ENCODE data around the gene GTSF1L.

Gene GTSF1L

DNA sequence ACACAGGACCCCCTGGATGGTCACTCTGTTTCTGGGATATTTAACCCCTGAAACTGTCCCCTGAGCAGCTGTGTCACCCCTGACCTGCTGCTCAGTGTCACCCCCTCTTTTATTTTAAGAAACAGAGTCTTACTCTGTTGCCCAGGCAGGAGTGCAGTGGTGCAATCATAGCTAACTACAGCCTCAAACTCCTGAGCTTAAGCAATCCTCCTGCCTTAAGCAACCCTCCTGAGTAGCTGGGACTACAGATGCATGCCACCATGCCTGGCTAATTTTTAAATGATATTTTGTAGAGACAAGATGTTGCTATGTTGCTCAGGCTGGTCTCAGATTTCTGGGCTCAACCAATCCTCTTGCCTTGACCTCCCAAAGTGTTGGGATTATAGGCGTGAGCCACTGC lies 21.5 kb upstream of the GTSF1L start:
- intact Hi-C loops (cut with DNase I): loop anchor here (10.0 kb wide), 1 partner anchor 447 kb away; no protein-coding TSS in a partner anchor

DNA sequence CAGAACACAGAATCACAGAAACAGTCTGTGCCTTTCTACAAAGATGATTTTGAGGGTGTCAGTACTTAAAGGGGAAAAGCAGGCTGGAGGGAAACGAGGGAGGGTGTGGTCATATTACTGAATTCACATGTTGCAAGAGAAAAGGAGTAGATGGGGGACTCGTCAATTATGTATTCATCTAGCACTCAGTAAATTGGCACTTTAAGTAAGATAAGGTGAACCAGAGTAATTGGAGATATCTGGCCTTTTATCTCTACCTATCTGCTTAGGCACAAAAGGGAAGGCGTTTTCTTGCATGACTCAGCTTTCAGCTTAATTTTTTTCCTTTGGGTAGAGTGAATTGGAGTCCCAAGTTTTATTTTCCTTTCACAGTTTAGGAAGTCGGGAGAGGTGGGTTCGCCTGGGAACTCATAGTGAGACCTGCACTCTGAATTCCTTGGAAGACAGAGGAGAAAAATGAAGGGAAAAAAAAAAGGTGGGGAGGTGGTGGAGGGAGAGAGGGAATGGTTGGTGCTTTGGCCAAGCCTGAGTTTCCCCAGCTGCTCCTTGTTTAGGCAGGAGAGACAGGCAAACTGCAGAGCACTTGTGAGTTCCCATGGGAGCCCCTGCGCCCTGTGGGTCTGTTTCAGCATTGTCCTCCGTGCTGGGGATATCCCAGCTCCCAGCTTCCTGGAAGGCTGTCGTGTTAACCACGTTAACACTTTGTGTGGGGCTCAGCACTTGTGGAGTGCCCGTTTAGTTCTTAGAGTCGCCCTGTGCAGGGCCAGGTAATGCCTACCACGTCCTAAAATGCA lies 19.7 kb upstream of the GTSF1L start:
- intact Hi-C loops (cut with DNase I): loop anchor here (10.0 kb wide), 1 partner anchor 448 kb away; no protein-coding TSS in a partner anchor
- DNase-seq: peak in 1 of 10 donors; percentile 63

More for the DNA sequence above, 21.5 kb upstream of the GTSF1L start:
- peak in 1 of 10 donors; percentile 8 for DNase-seq

DNA sequence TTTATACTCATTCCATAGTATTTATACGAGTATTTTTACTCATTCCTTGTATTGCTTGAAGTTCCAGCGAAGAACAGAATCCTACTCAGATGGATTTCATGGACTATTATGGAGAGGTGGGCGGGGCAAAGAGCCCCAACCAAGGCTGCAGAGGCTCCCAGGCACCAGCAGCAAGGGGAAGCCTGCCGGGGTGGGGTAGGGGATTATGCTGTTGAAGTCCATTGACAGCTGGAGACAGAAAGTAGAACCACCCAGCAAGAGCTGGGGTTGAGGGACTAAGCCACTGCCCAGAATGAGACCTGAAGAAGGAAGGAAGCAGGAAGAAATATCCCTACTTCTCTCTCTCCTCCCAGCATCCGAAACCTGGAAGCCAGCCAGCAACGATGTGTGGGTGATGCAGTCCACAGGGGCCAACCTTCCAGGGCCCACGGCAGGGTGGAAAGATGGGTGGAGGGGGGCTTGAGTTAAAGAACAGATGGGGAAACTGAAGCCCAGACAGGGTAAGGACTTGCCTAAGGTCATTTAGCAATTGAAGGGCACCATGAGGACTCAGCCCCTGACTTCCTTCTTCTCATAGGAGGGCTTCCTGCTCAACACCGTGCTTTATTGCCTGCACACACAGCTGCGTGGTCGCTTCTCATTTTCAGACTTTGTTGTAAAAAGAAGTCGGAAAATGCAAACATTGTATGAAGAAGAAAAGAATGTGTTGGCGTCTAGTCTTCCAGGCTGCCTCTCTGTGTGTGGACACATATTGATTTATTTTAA lies 18.3 kb upstream of the GTSF1L start:
- intact Hi-C loops (cut with DNase I): loop anchor here (10.0 kb wide), 1 partner anchor 450 kb away; no protein-coding TSS in a partner anchor

DNA sequence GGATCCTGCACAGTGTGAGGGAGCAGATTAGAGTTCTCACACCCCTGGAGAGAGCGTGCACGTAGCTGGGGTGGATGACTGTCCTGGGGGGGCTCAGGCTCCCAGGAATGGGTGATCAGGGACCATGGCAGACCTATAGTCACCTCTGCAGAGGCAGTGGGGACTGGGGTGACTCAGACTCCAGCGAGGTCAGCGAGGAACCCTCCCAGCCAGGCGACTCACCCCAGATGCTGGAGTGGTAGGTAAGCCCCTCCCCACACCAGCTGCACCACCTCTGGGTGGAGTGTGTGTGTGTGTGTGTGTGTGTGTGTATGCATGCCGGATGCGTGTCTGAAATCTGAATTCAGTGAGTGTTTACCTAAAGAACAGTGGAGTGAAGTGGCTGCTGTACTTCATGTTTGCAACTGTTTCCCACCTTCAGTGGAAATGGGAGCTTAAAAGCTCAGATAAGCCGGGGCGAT lies 17.4 kb upstream of the GTSF1L start:
- intact Hi-C loops (cut with DNase I): loop anchor here (10.0 kb wide), 1 partner anchor 451 kb away; no protein-coding TSS in a partner anchor
- no peak for DNase-seq

More for the DNA sequence above, 18.3 kb upstream of the GTSF1L start:
- DNase-seq: peak in 1 of 10 donors; percentile 35

DNA sequence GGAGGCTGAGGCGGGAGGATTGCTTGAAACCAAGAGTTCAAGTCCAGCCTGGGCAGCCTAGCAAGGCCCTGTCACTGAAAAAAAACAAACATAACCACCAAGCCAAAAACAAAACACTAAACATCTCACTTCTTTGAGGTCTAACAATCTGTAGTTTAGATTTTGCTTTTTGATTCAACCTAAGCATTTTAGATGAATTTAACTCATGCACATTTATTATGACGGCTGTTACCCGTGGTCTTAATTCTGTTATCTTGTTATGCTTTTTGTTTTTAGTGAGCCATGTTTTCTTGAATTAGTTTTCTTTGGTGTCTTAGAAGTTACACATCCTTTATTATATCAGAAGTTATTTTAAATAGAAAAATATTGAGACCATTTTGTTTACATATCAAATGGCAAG lies 13.8 kb upstream of the GTSF1L start:
- DNase-seq: no peak
- intact Hi-C loops (cut with DNase I): loop anchor here (10.0 kb wide), 1 partner anchor 454 kb away; no protein-coding TSS in a partner anchor

DNA sequence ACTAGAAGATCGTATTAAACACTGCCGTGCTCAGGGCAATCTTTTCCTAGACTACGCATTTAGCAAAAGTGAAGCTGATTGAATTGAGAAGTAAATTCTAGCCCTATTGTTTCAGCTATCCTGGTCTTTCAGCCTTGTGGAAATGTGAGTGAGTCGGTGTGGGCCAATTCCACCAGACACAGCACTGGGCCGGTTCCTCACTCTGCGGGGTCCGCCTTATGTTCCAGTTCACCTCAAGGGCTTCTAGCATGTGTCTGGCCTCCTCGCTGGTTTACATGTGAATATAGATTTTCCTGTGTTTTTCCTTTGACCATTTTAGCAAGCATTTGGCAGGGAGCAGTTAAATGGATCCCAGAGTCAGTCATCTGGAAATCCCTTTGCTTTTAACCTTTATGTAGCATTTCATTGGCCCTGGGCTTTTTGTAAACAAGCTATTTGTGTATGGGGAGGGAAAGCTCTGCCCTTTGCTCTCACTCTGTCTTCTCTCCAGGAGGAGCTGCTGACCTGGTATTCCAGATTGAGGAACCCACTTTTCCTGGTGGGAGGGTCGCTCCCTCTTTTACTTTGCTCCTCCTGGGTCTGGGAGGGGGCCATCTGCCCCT lies 12.4 kb upstream of the GTSF1L start:
- peak in 1 of 10 donors; percentile 11 for DNase-seq
- intact Hi-C loops (cut with DNase I): no loop called here

GRCh38 chr20:43737925-43738324 lies 11.1 kb upstream of the GTSF1L start:
- intact Hi-C loops (cut with DNase I): no loop called here
- no peak for DNase-seq

DNA sequence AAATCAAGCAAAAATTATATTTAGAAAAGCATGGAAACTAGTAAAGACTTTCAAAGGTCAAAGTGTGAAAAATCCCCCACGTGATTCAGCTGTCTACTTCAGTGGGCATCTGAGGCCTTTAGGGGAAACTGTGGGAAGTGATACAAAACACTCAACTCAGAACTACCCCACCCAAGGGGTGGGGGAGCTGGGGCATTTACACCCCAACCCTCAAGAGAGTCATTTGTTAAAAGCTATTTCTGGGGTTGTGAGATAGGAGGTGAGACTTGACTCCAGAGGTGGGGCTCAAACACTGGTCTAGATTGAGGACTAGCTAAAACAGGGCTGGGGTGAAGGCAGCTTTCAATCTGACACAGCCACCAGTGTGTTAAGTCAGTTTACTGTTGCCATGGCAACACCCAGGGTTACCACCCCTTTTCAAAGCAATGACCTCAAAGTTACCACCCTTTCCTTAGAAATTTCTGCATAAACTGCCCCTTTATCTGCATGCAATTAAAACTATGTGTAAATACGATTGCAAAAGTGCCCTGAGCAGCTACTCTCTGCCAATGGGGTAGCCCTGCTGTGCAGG lies 9.9 kb upstream of the GTSF1L start:
- intact Hi-C loops (cut with DNase I): no loop called here

DNA sequence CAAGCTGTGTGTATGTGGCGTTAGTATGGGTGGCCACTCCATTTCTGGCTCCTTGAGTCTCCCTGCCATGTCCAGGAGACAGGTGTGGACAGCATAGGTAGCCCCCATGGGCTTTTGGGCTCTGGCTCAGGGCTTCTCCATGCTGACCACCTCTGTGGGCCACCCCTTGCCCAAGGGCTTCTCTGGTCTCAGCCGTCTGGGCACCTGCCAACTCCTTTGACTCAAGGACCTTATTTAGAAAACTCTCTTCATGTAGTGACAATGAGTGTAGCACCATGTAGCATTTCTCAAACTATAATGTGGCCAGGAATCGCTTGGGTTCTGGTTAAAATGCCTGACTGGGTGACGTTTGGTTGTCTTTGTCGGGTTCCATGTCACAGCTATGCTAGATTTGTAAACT lies 5.1 kb upstream of the GTSF1L start:
- intact Hi-C loops (cut with DNase I): no loop called here

More for the DNA sequence above, 9.9 kb upstream of the GTSF1L start:
- no peak for DNase-seq

DNA sequence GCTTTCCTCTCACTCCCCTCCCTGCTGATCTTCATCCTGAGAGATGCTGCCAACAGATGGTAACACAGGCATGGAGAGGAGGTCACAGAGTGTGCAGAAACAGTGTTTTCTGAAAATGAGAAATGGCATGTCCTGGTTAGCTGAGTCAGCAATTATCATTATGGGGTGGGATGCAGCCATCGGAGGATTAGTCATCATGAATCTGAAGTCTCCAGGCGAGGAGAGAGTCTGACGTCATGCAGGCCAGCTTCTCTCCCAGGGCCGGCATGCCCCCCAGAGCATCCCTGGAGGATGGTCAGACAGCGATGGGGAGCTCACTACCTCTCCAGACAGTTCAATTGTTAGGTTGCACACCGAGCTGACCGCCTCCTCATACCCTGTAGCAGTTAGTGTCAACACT lies 4.7 kb upstream of the GTSF1L start:
- intact Hi-C loops (cut with DNase I): no loop called here
- no peak for DNase-seq

More for the DNA sequence above, 5.1 kb upstream of the GTSF1L start:
- DNase-seq: no peak

GRCh38 chr20:43728686-43729255 lies 2.0 kb upstream of the GTSF1L start:
- intact Hi-C loops (cut with DNase I): no loop called here
- no peak for DNase-seq

- intact Hi-C loops (cut with DNase I): no loop called here
These were observed 1.3 kb upstream of the GTSF1L start for GRCh38 chr20:43727980-43728590.

GRCh38 chr20:43726333-43726732 lies 469 bp downstream of the GTSF1L start:
- intact Hi-C loops (cut with DNase I): no loop called here

More at GRCh38 chr20:43727980-43728590, 1.3 kb upstream of the GTSF1L start:
- no peak for DNase-seq

GRCh38 chr20:43725666-43726065 lies 1.1 kb downstream of the GTSF1L start:
- no peak for DNase-seq
- intact Hi-C loops (cut with DNase I): no loop called here

More at GRCh38 chr20:43726333-43726732, 469 bp downstream of the GTSF1L start:
- no peak for DNase-seq

- intact Hi-C loops (cut with DNase I): no loop called here
- no peak for DNase-seq
These were observed 2.4 kb downstream of the GTSF1L start for GRCh38 chr20:43724383-43724782.

- intact Hi-C loops (cut with DNase I): no loop called here
- no peak for DNase-seq
These were observed 3.1 kb downstream of the GTSF1L start for GRCh38 chr20:43723735-43724134.

- intact Hi-C loops (cut with DNase I): no loop called here
- no peak for DNase-seq
These were observed 3.6 kb downstream of the GTSF1L start for GRCh38 chr20:43723186-43723585.

GRCh38 chr20:43722153-43722505 lies 4.7 kb downstream of the GTSF1L start:
- no peak for DNase-seq
- intact Hi-C loops (cut with DNase I): no loop called here

- intact Hi-C loops (cut with DNase I): no loop called here
These were observed 5.2 kb downstream of the GTSF1L start for GRCh38 chr20:43721429-43722152.

More at GRCh38 chr20:43721429-43722152, 5.2 kb downstream of the GTSF1L start:
- DNase-seq: no peak

Data from posterior cingulate gyrus (tissue), 11 donors.